B cell (primary cell): ENCODE measurements around the gene FABP6. TPM values are rescaled to one million over a fixed set of nuclear protein-coding genes. Genes with fewer than 3 reads are reported as not detected.
"Not testable (repeated sequence)": the region's sequence is repeated elsewhere in the genome, so short reads cannot be mapped to it uniquely, and the experiment has no call there.

ENCODE experiments used
- ATAC-seq: fragments of 200-7000 bp; cut with Tn5 transposase; one replicate; pipeline ENCODE4 v1.10.0; 2021; ENCODE audit warnings: low read depth, mild to moderate bottlenecking, moderate number of reproducible peaks, moderate library complexity
- CTCF ChIA-PET: fragments of 350-600 bp; sonication (Branson Sonifier 250); formaldehyde crosslinking; loops from one replicate; lab custom pipeline; 2021; ENCODE audit warnings: antibody characterized with exemption, inconsistent platforms; lab: Charles Lee
- POLR2A ChIA-PET: fragments of 350-600 bp; sonication (Branson Sonifier 250); formaldehyde crosslinking; loops from one replicate; lab custom pipeline; 2021; ENCODE audit warnings: antibody characterized with exemption; lab: Charles Lee
- DNase-seq: peaks from one replicate; pipeline ENCODE4 v3.0.0; 2013
- H2AFZ ChIP-seq: 2 replicates; pipeline ENCODE4 v1.6.1; 2012; ENCODE audit warnings: mild to moderate bottlenecking, low read depth, low read length; ENCODE audit not compliant: insufficient read depth, poor library complexity, severe bottlenecking
- H3K27ac ChIP-seq, 2 donors: 1 replicate in 1 of 2; 2 replicates in 1 of 2; pipeline ENCODE4 v1.5.1; 2012 to 2013; ENCODE audit warnings: low read length in 2 of 2, mild to moderate bottlenecking in 2 of 2, moderate library complexity in 1 of 2
- H3K27me3 ChIP-seq, 4 experiments: fragments of 200-600 bp in 1 of 4; sonication (generic) in 1 of 4; replicated peaks in 1 of 4; 1 replicate in 2 of 4; 2 replicates in 2 of 4; pipeline versions ENCODE4 v1.6.1 to v1.7.0; 2013 to 2016; ENCODE audit warnings: low read length in 3 of 4, mild to moderate bottlenecking in 2 of 4, mixed read lengths in 1 of 4, moderate library complexity in 1 of 4; ENCODE audit not compliant: insufficient read depth in 4 of 4, control insufficient read depth in 3 of 4; ENCODE audit errors: control extremely low read depth in 1 of 4
- H3K36me3 ChIP-seq, 2 experiments: replicated peaks in 1 of 2; 1 replicate in 1 of 2; 2 replicates in 1 of 2; pipeline versions ENCODE4 v1.6.1 to v1.7.1; 2013; ENCODE audit warnings: low read length in 1 of 2; ENCODE audit not compliant: insufficient read depth in 2 of 2, control insufficient read depth in 1 of 2; ENCODE audit errors: control extremely low read depth in 1 of 2, extremely low read depth in 1 of 2
- H3K4me1 ChIP-seq, 2 donors: fragments of 200-600 bp in 1 of 2; sonication (generic) in 1 of 2; 1 replicate in 1 of 2; 2 replicates in 1 of 2; pipeline versions ENCODE4 v1.5.1 to v1.6.1; 2013 to 2017; ENCODE audit warnings: low read length in 2 of 2; ENCODE audit not compliant: control insufficient read depth in 2 of 2, insufficient read depth in 2 of 2
- H3K4me2 ChIP-seq: replicated peaks from 2 replicates; pipeline ENCODE3; 2012; ENCODE audit warnings: mild to moderate bottlenecking, low read depth, low read length; ENCODE audit not compliant: poor library complexity, severe bottlenecking
- H3K4me3 ChIP-seq, 5 experiments: fragments of 200-600 bp in 1 of 5; sonication (generic) in 1 of 5; 1 replicate in 3 of 5; 2 replicates in 2 of 5; pipeline versions ENCODE4 v1.5.1 to v1.7.0; 2011 to 2016; ENCODE audit warnings: low read length in 4 of 5, mild to moderate bottlenecking in 4 of 5, low read depth in 2 of 5, control low read depth in 1 of 5, moderate library complexity in 1 of 5; ENCODE audit not compliant: insufficient read depth in 1 of 5; ENCODE audit errors: control extremely low read depth in 1 of 5, extremely low read depth in 1 of 5
- H3K79me2 ChIP-seq: fragments of 200-600 bp; sonication (generic); one replicate; pipeline ENCODE4 v1.6.0; 2016; ENCODE audit warnings: low read length; ENCODE audit not compliant: control insufficient read depth, insufficient read depth
- H3K9ac ChIP-seq: fragments of 200-600 bp; sonication (generic); 2 replicates; pipeline ENCODE4 v1.6.1; 2017; ENCODE audit warnings: mild to moderate bottlenecking, low read length, moderate library complexity
- H3K9me3 ChIP-seq, 3 donors: one replicate each; pipeline versions ENCODE4 v1.6.1 to v1.7.1; 2013; ENCODE audit warnings: low read length in 2 of 3; ENCODE audit not compliant: control insufficient read depth in 2 of 3, insufficient read depth in 1 of 3; ENCODE audit errors: control extremely low read depth in 1 of 3
- H4K20me1 ChIP-seq: 2 replicates; pipeline ENCODE4 v1.6.0; 2012; ENCODE audit warnings: mild to moderate bottlenecking, low read length; ENCODE audit not compliant: insufficient read depth, control insufficient read depth, poor library complexity, severe bottlenecking
- H3K27ac Mint-ChIP-seq: one replicate; pipeline ENCODE4 v1.8.0; 2021; ENCODE audit warnings: mixed read lengths
- H3K27me3 Mint-ChIP-seq: one replicate; pipeline ENCODE4 v1.8.0; 2021; ENCODE audit warnings: mixed read lengths
- H3K4me1 Mint-ChIP-seq: one replicate; pipeline ENCODE4 v1.8.0; 2021; ENCODE audit warnings: mixed read lengths
- H3K4me3 Mint-ChIP-seq: one replicate; pipeline ENCODE4 v1.8.0; 2021; ENCODE audit warnings: mixed read lengths
- H3K9me3 Mint-ChIP-seq: one replicate; pipeline ENCODE4 v1.8.0; 2022; ENCODE audit warnings: mixed read lengths; ENCODE audit not compliant: insufficient read depth
- EZH2 ChIP-seq: IDR thresholded peaks from 2 replicates; pipeline ENCODE4 v1.6.1; 2012; ENCODE audit warnings: borderline replicate concordance, low read depth, mild to moderate bottlenecking, moderate library complexity, low read length; ENCODE audit not compliant: insufficient read depth, poor library complexity, severe bottlenecking
- WGBS: methylation state at CpG from one replicate; pipeline ENCODE4 v1.1.5; 2013; ENCODE audit warnings: missing lambda C conversion rate; ENCODE audit not compliant: insufficient coverage; 5-methylcytosine and 5-hydroxymethylcytosine counted together
- intact Hi-C: fragments of 100-400 bp; cut with micrococcal nuclease; formaldehyde crosslinking; loops from one replicate; pipeline ENCODE4 v1.10.0; 2022
- polyA plus RNA-seq: library from polyadenylated mRNA; depleted of rRNA; stranded (reverse); fragments of >200 nt; gene quantifications from 2 replicates; pipeline ENCODE4 v1.2.3, GENCODE V29; 2012
- total RNA-seq, 2 donors: library from RNA; stranded (reverse); fragments of 120-200 nt in 1 of 2; gene quantifications; 1 replicate in 1 of 2; 2 replicates in 1 of 2; pipeline versions ENCODE4 v1.2.3 to v1.2.4, GENCODE V29; 2013 to 2022

The FABP6 gene
- total and polyA plus RNA-seq, 2 donors (not counting 1 experiment from before 2014, with no cell fraction given): not detected

- H3K4me1 Mint-ChIP-seq, CTCF ChIA-PET, H3K27ac ChIP-seq, H3K79me2 ChIP-seq, H3K4me3 ChIP-seq, DNase-seq, H3K9ac ChIP-seq, POLR2A ChIA-PET, H3K9me3 ChIP-seq, H3K36me3 ChIP-seq, H3K4me3 Mint-ChIP-seq, H3K9me3 Mint-ChIP-seq, H3K27ac Mint-ChIP-seq, H4K20me1 ChIP-seq, H2AFZ ChIP-seq, ATAC-seq, H3K4me1 ChIP-seq, intact Hi-C loops, H3K4me2 ChIP-seq: not testable (repeated sequence)
- WGBS: 100% methylated on average over 18 of the region's 28 CpGs
- H3K27me3 ChIP-seq: peaks cover 0 to 16% (median 2%) of the 10 kb centered on the region in 4 experiments
- H3K27me3 Mint-ChIP-seq: peaks cover 32% of the 10 kb centered on the region
Observed at GRCh38 chr5:160193790-160194189, 35.5 kb upstream of the FABP6 start.

DNA sequence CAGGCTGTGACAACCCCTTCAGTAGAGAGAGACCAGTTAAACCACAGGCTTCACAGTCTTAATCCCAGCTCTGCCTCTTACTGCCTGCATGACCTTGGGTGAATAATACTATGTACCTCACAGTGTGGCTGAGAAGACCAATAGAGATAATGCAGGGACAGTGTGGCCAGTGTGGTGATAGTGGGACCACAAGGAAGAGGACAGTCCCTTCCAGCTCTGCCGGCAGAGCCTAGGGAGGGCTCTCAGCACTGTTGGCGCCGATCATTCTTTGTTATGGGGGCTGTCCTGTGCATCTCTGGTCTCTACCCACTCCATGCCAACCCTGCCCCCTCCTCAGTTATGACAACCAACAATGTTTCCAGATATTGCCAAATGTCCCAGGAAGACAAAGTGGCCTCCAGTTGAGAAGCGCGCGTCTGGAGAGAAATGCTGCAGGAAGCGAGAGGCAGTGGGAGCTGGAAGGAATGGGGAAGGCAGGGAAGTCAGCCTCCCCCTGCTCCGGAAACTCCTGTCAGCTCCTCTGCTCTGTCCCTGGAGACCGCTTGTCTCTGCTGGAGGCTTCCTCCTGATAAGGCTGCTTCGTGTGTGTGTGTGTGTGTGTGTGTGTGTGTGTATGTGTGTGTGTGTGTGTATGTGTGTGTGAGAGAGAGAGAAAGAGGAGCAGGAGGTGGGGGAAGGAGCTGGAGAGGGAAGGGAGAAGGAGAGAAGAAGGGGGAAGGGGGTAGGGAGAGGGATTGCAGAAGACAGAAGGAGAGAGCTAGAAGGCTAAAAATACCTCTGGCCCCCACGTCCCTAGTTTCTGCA lies 31.8 kb upstream of the FABP6 start:
- Histone ChIP-seq H3K4me3 (no peak overlapping the region), H3K79me2 (no peaks in the 10 kb centered on the region), H2AFZ (no peak overlapping the region), H4K20me1 (no peaks in the 10 kb centered on the region), H3K36me3 (no peaks in the 10 kb centered on the region), H3K27me3 (peaks cover 0 to 21% (median 5%) of the 10 kb centered on the region in 4 experiments), H3K9me3 (no peaks in the 10 kb centered on the region), H3K27ac (no peak overlapping the region), H3K9ac (no peak overlapping the region), H3K4me2 (no peak overlapping the region), H3K4me1 (peaks cover 10% of the 10 kb centered on the region in 2 donors)
- Mint-ChIP-seq H3K4me3 (no peak overlapping the region), H3K4me1 (peaks cover 8% of the 10 kb centered on the region), H3K9me3 (no peaks in the 10 kb centered on the region), H3K27ac (no peak overlapping the region), H3K27me3 (peaks cover 35% of the 10 kb centered on the region)
- WGBS: 30% methylated on average over 10 of the region's 11 CpGs
- ChIA-PET CTCF (interaction anchor here (0.6 to 5.2 kb wide), 5 partner anchors 9 to 176 kb away, joined by 3 to 31 read pairs (median 3); no protein-coding TSS in a partner anchor), POLR2A (no interaction called here)
- intact Hi-C loops: loop anchor here (5.0 kb wide), 1 partner anchor 175 kb away; no protein-coding TSS in a partner anchor
- no peak for TF ChIP-seq EZH2
- DNase-seq: no peak
- ATAC-seq: no peak
